GM21737 (cell line): ENCODE data around the gene LBH.
"Not testable (repeated sequence)": the region's sequence is repeated elsewhere in the genome, so short reads cannot be mapped to it uniquely, and the experiment has no call there.

Experiments
- ATAC-seq: cut with Tn5 transposase; IDR thresholded peaks from one replicate; pipeline ENCODE4 v1.9.1; 2021; ENCODE audit warnings: mild to moderate bottlenecking, moderate library complexity; ENCODE audit not compliant: unreplicated experiment

LBH gene

GRCh38 chr2:30255466-30256408 lies 24.4 kb downstream of the LBH start:
- no peak for ATAC-seq

- no peak for ATAC-seq
Measured at GRCh38 chr2:30257266-30258214, 26.2 kb downstream of the LBH start.

GRCh38 chr2:30259071-30259470 lies 27.7 kb downstream of the LBH start:
- ATAC-seq: no peak

- no peak for ATAC-seq
Measured at GRCh38 chr2:30259827-30260679, 28.7 kb downstream of the LBH start.

- no peak for ATAC-seq
Measured at GRCh38 chr2:30260941-30261340, 29.6 kb downstream of the LBH start.

GRCh38 chr2:30261695-30262211 lies 30.4 kb downstream of the LBH start:
- no peak for ATAC-seq

GRCh38 chr2:30262716-30263309 lies 31.5 kb downstream of the LBH start:
- no peak for ATAC-seq

- ATAC-seq: no peak
Measured at GRCh38 chr2:30264274-30264673, 32.9 kb downstream of the LBH start.

- no peak for ATAC-seq
Measured at GRCh38 chr2:30265052-30266015, 34.0 kb downstream of the LBH start.

- peak; percentile 76 for ATAC-seq
Measured at GRCh38 chr2:30266051-30266621, 34.8 kb downstream of the LBH start.

- no peak for ATAC-seq
Measured at GRCh38 chr2:30266705-30267104, 35.4 kb downstream of the LBH start.

GRCh38 chr2:30267161-30267975 lies 36.0 kb downstream of the LBH start:
- no peak for ATAC-seq

- ATAC-seq: no peak
Measured at GRCh38 chr2:30268296-30268871, 37.0 kb downstream of the LBH start.

GRCh38 chr2:30269114-30269770 lies 37.9 kb downstream of the LBH start:
- ATAC-seq: not testable (repeated sequence)

GRCh38 chr2:30269771-30270145 lies 38.4 kb downstream of the LBH start:
- no peak for ATAC-seq

GRCh38 chr2:30270166-30270565 lies 38.8 kb downstream of the LBH start:
- no peak for ATAC-seq

- no peak for ATAC-seq
Measured at GRCh38 chr2:30271301-30271700, 40.0 kb downstream of the LBH start.
